8988T (cell line): ENCODE results near the gene DNASE1.
"Not testable (repeated sequence)": the region's sequence is repeated elsewhere in the genome, so short reads cannot be mapped to it uniquely, and the experiment has no call there.

Experiments used
- DNase-seq: peaks from one replicate; pipeline ENCODE4 v3.0.0; 2011

The DNASE1 gene, protein sequence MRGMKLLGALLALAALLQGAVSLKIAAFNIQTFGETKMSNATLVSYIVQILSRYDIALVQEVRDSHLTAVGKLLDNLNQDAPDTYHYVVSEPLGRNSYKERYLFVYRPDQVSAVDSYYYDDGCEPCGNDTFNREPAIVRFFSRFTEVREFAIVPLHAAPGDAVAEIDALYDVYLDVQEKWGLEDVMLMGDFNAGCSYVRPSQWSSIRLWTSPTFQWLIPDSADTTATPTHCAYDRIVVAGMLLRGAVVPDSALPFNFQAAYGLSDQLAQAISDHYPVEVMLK

DNA sequence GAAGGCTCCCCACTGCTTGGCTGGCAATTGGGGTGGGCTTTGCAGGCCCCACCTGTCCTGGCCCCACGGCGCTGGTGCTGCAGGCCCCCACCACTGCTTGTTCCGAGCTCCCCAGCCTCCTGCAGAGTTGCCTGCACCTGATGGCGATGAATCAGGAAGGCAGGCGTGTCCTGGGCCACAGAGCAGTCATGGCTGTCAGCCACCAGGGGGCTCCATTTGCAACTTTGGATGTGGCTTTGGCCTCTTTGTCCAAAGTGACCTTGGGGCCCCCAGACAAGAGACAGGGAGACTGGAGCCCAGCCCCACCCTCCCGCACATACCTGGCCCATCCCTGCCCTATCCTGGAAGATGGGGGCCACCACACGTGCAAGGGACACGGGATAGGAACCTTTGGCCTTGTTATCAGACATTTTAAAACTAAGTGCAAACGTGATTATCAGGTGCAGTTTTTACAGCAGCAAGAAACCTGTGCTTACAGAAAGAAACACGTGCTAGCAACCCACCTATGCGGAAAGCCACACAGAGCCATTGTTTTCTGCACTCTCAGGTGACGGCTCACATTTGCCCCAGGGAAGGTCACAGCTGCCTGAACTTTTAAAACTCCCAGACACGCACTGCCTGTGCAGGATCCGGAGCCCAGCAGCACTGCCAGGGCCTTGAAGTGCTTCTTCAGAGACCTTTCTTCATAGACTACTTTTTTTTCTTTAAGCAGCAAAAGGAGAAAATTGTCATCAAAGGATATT, at the start of gene DNASE1:
Gene DNASE1, plus strand, starts transcription at position 443 of the 743 bp plus-strand sequence. CDS start 683 bp downstream, outside the sequence.
- peak; percentile 57 for DNase-seq

DNA sequence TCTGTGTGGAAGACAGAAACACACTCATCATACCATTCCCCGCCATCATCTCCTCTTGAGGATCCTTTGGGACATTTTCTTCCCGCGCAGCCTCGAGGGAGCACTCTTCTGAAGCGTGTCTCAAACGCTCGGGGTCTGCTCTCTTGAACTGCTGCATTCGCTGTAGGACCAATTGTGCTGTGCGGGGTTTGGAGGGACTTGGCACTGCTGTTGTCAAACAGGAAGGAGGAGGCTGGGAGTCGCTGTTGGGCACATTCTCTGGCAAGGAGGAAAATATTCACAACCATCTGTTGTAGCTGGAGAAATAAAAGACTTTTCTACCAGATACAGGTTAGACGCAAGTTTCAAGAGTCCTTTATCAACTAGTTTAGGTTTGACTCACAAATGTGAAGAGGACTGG, 48.0 kb upstream of the DNASE1 start:
- no peak for DNase-seq

GRCh38 chr16:3607161-3607560, 47.3 kb upstream of the DNASE1 start:
- no peak for DNase-seq

DNA sequence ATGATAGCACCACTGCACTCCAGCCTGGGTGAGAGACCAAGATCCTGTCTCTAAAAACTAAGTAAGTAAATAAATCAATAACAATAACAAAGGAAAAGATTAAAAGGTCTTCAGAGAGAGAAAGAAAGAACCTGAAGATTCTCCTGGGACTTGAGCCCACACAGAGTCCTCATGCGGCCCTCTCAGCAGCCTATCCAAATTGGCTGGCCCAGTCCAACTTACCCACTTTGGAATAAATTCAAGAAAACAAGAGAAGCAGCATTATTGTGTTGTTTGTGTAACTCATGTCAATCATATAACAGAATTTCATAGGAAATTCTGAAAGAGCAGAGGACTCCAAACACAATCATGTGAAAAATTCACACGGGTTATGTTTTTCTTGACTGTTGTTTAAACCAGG, 46.9 kb upstream of the DNASE1 start:
- DNase-seq, result no peak

GRCh38 chr16:3608069-3608468, 46.4 kb upstream of the DNASE1 start:
- no peak for DNase-seq

GRCh38 chr16:3608976-3609375, 45.5 kb upstream of the DNASE1 start:
- DNase-seq, result not testable (repeated sequence)

- DNase-seq, result no peak
Observed at GRCh38 chr16:3609895-3610697, 44.4 kb upstream of the DNASE1 start.

GRCh38 chr16:3610698-3611145, 43.8 kb upstream of the DNASE1 start:
- no peak for DNase-seq

GRCh38 chr16:3611146-3611975, 43.1 kb upstream of the DNASE1 start, which contains the start of gene SLX4:
Gene SLX4 (minus strand): TSS chr16:3611606. CDS start chr16:3608964, 2,642 bp downstream.
- peak; percentile 96 for DNase-seq

DNA sequence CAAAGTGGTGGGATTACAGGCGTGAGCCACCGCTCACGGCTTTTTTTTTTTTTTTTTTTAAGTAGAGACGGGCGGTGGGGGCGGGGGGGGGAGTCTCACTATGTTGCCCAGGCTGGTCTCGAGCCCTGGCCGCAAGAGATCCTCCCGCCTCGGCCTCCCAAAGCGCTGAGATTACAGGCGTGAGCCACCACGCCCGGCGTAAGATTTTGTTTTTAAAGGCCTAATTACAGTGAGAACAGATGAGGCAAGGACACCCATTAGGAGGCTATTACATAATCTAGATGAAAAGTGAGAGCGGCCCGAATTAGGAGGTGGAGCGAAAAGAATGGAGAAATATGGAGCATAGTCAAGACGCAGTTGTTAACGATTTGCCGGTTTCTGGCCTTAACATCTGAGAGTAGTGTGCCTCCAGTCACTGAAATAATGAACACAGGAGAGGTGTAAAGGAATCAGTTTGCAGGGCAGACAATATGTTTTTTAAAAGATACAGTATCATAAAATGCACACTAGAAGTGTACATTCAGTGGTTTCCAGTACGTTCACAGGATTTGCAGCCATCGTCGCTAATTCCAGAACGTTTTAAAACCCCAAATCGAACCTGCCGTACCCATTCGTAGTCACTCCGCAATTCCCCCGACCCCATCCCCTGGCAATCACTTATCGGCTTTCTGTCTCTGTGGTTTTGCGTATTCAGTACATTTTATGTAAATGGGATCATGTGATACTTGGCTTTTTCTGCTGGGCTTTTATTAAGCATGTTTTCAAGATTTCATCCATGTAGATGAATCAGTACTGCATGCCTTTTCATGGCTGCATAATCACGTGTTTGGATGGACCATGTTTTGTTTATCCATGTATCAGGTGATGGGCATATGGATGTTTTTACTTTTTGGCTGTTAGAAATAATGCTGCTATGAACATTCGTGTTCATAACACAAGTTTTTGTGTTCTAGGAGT, 41.7 kb upstream of the DNASE1 start:
- no peak for DNase-seq

DNA sequence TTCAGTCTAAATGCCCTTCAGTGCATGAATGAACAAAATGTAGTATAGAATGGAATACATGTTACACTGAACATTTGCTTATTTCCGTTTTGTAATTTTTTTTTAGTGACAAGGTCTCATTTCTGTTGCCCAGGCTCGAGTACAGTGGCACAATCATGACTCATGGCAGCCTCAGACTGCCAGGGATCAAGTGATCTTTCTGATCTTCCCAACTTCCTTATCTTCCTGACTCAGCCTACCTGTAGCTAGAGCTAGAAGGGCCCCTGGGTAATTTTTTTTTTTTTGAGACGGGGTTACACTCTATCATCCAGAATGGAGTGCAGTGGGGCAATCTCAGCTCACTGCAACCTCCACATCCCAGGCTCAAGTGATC, 35.7 kb upstream of the DNASE1 start:
- DNase-seq, result no peak

DNA sequence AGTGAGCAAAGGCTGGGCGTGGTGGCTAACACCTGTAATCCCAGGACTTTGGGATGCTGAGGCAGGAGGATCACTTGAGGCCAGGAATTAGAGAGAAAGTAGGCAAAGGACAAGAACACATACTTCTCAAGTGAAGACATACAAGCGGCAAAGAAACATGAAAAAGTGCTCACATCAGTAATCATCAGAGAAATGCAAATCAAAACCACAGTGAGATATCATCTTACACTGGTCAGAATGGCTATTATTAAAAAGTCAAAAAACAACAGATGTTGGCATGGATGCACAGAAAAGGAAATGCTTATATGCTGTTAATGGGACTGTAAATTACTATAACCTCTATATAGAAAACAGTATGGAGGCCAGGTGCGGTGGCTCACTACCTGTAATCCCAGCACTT, 30.8 kb upstream of the DNASE1 start:
- DNase-seq, result no peak

GRCh38 chr16:3625331-3625730, 29.2 kb upstream of the DNASE1 start:
- DNase-seq, result no peak

DNA sequence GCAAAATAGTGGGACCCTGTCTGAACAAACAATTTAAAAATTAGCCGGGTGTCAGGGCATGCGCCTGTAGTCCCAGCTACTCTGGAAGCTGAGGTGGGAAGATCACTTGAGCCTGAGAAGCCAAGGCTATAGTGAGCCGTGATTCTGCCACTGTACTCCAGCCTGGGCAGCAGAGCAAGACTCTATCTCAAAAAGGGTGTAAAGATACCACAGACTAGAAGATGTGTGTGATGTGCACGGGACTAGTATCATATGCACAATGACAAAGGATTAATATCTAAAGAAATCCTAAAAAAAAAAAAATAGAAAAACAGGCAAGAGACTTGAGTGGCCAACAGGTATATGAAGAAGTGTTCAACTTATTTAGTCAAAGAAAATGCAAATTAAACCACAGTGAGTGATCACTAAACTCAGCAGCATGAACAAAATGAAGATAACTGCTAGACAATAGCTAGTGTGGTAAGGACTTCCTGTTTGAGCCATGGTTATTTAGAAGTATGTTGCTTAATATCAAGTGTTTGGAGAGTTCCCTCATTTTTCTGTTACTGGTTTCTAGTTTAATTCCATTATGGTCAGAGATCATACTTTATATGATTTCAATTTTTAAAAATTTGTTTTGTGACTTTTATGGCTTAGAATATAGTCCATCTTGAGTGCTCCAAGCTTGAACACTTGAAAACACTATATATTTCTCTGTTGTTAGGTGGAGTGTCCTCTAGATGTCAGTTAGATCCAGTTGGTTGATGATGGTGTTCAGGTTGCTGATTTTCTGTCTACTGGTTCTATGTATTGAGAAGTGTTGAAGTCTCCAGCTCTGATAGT, 28.4 kb upstream of the DNASE1 start:
- DNase-seq, result no peak

DNA sequence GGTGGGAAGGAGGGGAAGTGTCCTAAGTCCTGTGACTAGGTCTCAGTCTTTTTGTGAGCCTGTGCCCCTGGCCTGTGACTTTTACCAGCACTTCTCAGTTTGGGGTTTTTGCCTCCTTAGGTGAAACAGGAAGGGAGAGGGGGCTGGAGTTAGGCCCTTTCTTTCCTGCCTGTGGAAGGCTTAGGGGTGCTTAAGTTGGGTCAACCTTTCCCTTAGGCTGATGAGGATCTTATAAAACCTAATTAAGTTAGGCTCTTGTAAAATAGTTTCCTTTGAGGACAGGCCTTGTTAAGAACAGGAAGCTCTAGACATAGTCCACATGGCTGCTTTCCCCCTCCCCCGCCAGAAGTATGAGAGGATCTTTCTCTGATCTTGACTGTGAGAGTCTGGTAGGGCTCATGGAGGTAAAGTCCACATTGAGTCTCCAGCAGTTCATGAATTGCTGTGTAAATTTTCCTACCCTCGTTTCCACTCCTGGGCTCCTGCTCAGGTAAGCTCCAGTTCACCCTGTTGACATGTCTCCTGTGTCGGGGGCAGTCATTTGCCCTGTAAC, 17.0 kb upstream of the DNASE1 start:
- DNase-seq, result no peak

DNA sequence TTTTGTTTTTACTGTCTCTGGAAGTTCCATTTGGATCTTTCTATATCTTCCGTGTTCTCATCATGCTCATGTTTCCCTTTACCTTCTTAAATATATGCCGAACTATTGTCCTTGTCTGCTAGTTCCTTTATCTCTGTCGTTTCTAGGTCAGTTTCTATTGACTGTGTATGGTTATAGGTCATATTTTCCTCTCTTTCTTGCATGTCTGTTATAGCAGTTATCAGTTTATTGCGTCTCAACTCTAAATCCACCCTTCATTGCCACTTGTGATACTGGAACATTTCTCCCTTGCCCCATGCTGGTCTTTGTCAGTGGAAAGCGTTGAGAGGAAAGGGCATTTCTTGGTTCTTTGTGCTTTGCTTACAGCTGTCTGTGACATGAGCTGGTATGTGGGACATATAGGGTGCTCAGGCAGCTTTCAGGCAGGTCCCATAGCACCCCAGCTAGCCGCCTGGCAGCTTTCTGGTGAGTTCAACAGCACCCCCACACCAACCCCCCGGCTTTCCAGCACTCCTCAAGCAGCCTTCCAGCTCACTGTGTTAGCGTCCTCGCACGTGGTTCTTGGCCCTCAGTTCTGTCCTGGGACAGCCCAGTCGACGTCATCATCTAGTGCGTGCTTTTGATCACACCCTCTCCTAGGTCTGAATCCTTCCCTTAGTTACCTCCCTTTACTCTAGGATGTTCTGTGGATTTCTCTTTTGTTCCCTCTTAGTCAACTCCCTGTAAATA, 15.4 kb upstream of the DNASE1 start:
- no peak for DNase-seq

DNA sequence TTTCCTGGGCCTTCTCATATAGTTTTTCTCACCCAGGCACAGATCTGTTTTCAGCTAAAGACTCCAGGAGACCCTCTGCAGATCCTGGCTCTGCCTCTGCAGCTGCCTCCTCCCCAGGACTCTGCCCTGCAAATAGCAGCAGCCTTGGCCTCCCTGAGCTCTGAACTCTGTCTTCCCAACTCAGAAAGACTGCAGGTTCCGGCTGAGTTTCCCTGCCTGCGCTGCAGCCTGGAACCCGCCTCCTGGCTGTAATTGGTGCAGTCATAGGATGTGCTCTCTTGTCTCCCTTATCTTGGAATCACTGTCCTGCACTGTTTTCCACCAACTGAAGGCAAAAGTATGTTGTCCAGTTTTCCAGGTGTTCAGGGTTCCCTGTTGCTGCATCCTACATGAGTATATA, 14.3 kb upstream of the DNASE1 start:
- DNase-seq, result no peak

DNA sequence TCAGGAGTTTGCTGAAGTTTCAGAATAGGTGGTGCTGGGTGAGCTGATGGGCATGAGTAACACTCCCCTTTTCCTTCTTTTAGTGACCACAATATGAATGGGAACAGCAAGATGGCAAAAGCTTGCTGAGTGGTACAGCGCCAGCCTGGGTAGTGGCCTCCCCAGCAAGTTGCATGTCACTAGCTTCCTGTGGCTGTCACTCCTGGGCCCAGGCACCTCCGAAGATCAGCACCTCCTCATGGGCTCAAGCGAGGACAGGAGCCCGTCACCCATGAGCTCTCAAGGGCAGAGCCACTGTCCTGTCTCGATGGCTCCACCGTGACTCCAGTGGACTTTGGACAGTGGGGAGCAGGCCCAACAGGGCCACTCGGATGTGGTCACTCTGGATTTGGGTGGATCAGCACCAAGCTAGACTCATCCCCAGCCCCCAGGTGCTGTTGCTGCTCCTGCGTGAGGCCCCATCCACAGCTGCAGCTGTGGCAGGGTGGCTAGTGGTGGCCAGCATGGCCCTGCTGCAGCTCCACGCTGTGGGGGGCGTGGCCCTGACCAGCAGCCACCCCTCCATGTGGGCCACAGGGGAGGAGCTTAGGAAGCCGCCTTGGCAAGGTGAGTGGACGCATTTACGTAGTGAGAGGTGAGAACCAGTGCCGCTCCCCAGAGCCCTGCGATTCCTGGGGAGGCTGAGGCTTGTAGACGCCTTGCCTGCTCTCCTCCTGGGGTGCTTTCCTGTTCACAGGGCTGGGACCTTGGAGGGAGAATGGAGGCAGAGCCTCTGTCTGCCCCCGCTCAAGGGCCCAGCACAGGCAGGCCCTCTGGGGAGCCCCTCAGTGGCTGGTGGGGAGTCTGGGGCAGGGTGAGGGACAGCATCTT, 13.6 kb upstream of the DNASE1 start:
- DNase-seq, result no peak
